ENCODE results near the gene SELP. TPM values are rescaled to one million over a fixed set of nuclear protein-coding genes. Genes with fewer than 3 reads are reported as not detected.
A peak's percentile ranks its signal among the peaks of the same experiment; 100 is the strongest.

The SELP gene
- total and polyA plus RNA-seq, 2 of the 13 experiments (the other 11 are each of a cell fraction or from before 2014, with no cell fraction given) = 0.11 TPM; not detected in 1

GRCh38 chr1:169584483-169585144 is 45.3 kb downstream of the SELP start (continued):
- TF ChIP-seq NR2F1 (CRISPR knock-in tag; IDR thresholded peaks at IDR 0.05) = peak; percentile 18 to 20; a peak in 1 of 4 replicates
- 0 out of 2 replicates have a peak, but pooled peaks have one; percentile 43 for TF ChIP-seq E2F1 (CRISPR knock-in tag; IDR thresholded peaks at IDR 0.05)
- no peak for TF ChIP-seq CENPX (CRISPR knock-in tag; IDR thresholded peaks at IDR 0.05)
- no peak for TF ChIP-seq ZNF781 (CRISPR knock-in tag; IDR thresholded peaks at IDR 0.05; ENCODE audit: borderline replicate concordance, not compliant biosample characterization)
- TF ChIP-seq ZNF761 (CRISPR knock-in tag; conservative IDR thresholded peaks at IDR 0.05) = 0 out of 2 replicates have a peak, but pooled peaks have one; percentile 42
- no peak for TF ChIP-seq ZNF660 (CRISPR knock-in tag; IDR thresholded peaks at IDR 0.05; ENCODE audit: borderline replicate concordance, low read depth)
- no peak for TF ChIP-seq ZBTB2 (CRISPR knock-in tag; IDR thresholded peaks at IDR 0.05; ENCODE audit: low read depth)
- no peak for TF ChIP-seq LRRFIP1 (CRISPR knock-in tag; conservative IDR thresholded peaks at IDR 0.05)
- peak; percentile 56 to 83 for TF ChIP-seq POLR2A (IDR thresholded peaks at IDR 0.05; ENCODE audit: insufficient read depth in 1 of 2, low read depth in 2 of 2, low read length in 2 of 2)
- TF ChIP-seq PAWR (CRISPR knock-in tag; IDR thresholded peaks at IDR 0.05; ENCODE audit: borderline replicate concordance) = no peak
- peak; percentile 57 for TF ChIP-seq UBTF (CRISPR knock-in tag; IDR thresholded peaks at IDR 0.05)
- TF ChIP-seq AGO1 (IDR thresholded peaks at IDR 0.05; ENCODE audit: low read depth, low read length, poor library complexity, severe bottlenecking) = no peak
- peak; percentile 90 for TF ChIP-seq PPARG (CRISPR knock-in tag; conservative IDR thresholded peaks at IDR 0.05)
- TF ChIP-seq HIC2 (CRISPR knock-in tag; IDR thresholded peaks at IDR 0.05; ENCODE audit: low read depth) = no peak
- no peak for TF ChIP-seq ZNF280D (CRISPR knock-in tag; IDR thresholded peaks at IDR 0.05)

Measured in HepG2 (cell line).